ENCODE data around the gene G2E3. TPM values are rescaled to one million over a fixed set of nuclear protein-coding genes. Genes with fewer than 3 reads are reported as not detected.
A peak's percentile ranks its signal among the peaks of the same experiment; 100 is the strongest.
"Not testable (repeated sequence)": the region's sequence is repeated elsewhere in the genome, so short reads cannot be mapped to it uniquely, and the experiment has no call there.

G2E3 gene
- total RNA-seq, 1 donor: 11.9 TPM

DNA sequence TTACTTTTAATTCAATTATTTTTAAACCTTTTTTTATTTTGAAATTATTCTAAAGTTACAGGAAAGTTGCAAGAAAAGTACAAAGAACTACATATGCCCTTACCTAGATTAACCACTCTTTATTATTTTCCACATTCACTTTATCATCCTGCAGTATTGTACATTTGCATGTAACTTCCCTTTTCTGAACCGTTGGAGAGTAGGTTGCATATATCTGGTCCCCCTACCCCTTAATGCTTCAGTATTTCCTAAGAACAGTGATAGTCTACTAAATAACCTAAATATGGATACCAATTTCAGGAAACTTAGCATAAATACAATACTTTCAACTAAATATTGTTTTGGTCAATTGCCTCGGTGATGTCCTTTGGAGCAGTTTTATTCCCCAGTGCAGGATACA, 15.0 kb downstream of the G2E3 start:
- Histone ChIP-seq H4K20me1 (ENCODE audit: insufficient read depth, low read length) (peaks cover 4% of the 10 kb centered on the region), H3K36me3 (ENCODE audit: insufficient read depth, low read length) (no peaks in the 10 kb centered on the region)

DNA sequence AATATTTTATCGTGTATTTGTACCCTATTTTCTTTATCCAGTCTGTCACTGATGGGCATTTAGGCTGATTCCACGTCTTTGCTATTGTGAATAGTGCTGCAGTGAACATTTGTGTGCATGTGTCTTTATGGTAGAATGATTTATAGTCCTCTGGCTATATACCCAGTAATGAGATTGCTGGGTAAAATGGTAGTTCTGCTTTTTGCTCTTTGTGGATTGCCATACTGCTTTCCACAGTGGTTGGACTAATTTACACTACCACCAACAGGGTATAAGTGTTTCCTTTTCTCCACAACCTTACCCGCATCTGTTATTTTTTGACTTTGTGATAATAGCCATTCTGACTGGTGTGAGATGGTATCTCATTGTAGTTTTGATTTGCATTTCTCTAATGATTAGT, 15.8 kb downstream of the G2E3 start:
- H4K20me1 ChIP-seq (ENCODE audit: insufficient read depth, low read length); H3K4me3 ChIP-seq (ENCODE audit: insufficient read depth, low read length); H3K36me3 ChIP-seq (ENCODE audit: insufficient read depth, low read length); H3K4me2 ChIP-seq (ENCODE audit: insufficient read depth, low read length); H3K27me3 ChIP-seq (ENCODE audit: insufficient read depth, low read length); H2AFZ ChIP-seq (ENCODE audit: low read length); H3K27ac ChIP-seq (ENCODE audit: low read depth, low read length); H3K9me3 ChIP-seq (ENCODE audit: low read depth, low read length); DNase-seq (ENCODE audit: insufficient read length, low spot score, missing footprints): not testable (repeated sequence)
- peaks cover 100% of the 10 kb centered on the region for H3K79me2 ChIP-seq (ENCODE audit: insufficient read depth, low read length)
- peaks cover 11% of the 10 kb centered on the region for H3K4me1 ChIP-seq (ENCODE audit: insufficient read depth, low read length)

More for the DNA sequence above, 15.0 kb downstream of the G2E3 start:
- peaks cover 17% of the 10 kb centered on the region for H3K4me1 ChIP-seq (ENCODE audit: insufficient read depth, low read length)
- H3K27ac ChIP-seq (ENCODE audit: low read depth, low read length): no peak overlapping the region
- H2AFZ ChIP-seq (ENCODE audit: low read length): no peak overlapping the region
- no peak overlapping the region for H3K4me2 ChIP-seq (ENCODE audit: insufficient read depth, low read length)
- no peaks in the 10 kb centered on the region for H3K9me3 ChIP-seq (ENCODE audit: low read depth, low read length)
- no peak for TF ChIP-seq CTCF (IDR thresholded peaks at IDR 0.05; ENCODE audit: extremely low read depth, low read depth, low read length)
- H3K79me2 ChIP-seq (ENCODE audit: insufficient read depth, low read length): peaks cover 100% of the 10 kb centered on the region
- H3K4me3 ChIP-seq (ENCODE audit: insufficient read depth, low read length): no peak overlapping the region
- no peak for DNase-seq (ENCODE audit: insufficient read length, low spot score, missing footprints)
- no peaks in the 10 kb centered on the region for H3K27me3 ChIP-seq (ENCODE audit: insufficient read depth, low read length)

DNA sequence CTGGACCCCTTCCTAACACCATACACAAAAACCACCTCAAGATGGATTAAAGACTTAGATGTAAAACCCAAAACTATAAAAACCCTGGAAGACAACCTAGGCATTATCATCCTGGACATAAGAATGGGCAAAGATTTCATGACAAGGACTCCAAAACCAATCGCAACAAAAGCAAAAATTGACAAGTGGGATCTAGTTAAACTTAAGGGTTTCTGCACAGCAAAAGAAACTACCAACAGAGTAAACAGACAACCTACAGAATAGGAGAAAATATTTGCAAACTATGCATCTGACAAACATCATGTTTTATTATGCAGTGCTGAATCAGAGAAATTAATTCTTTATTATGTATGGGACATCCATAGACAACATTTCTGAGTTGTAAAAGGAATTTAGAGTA, 17.4 kb downstream of the G2E3 start:
- H3K79me2 ChIP-seq (ENCODE audit: insufficient read depth, low read length): peaks cover 100% of the 10 kb centered on the region
- not testable (repeated sequence) for H3K27me3 ChIP-seq (ENCODE audit: insufficient read depth, low read length); H4K20me1 ChIP-seq (ENCODE audit: insufficient read depth, low read length); H3K9me3 ChIP-seq (ENCODE audit: low read depth, low read length); H3K27ac ChIP-seq (ENCODE audit: low read depth, low read length); DNase-seq (ENCODE audit: insufficient read length, low spot score, missing footprints); H3K4me1 ChIP-seq (ENCODE audit: insufficient read depth, low read length); H3K4me2 ChIP-seq (ENCODE audit: insufficient read depth, low read length); H2AFZ ChIP-seq (ENCODE audit: low read length); H3K4me3 ChIP-seq (ENCODE audit: insufficient read depth, low read length); H3K36me3 ChIP-seq (ENCODE audit: insufficient read depth, low read length)

- peaks cover 99% of the 10 kb centered on the region for H3K79me2 ChIP-seq (ENCODE audit: insufficient read depth, low read length)
- DNase-seq (ENCODE audit: insufficient read length, low spot score, missing footprints): peak; percentile 18
- no peaks in the 10 kb centered on the region for H3K4me1 ChIP-seq (ENCODE audit: insufficient read depth, low read length)
- H3K27me3 ChIP-seq (ENCODE audit: insufficient read depth, low read length): no peaks in the 10 kb centered on the region
- no peak overlapping the region for H3K4me3 ChIP-seq (ENCODE audit: insufficient read depth, low read length)
- H3K9me3 ChIP-seq (ENCODE audit: low read depth, low read length): no peaks in the 10 kb centered on the region
- TF ChIP-seq CTCF (IDR thresholded peaks at IDR 0.05; ENCODE audit: extremely low read depth, low read depth, low read length): no peak
- H3K4me2 ChIP-seq (ENCODE audit: insufficient read depth, low read length): no peak overlapping the region
- no peak overlapping the region for H2AFZ ChIP-seq (ENCODE audit: low read length)
- peaks cover 4% of the 10 kb centered on the region for H4K20me1 ChIP-seq (ENCODE audit: insufficient read depth, low read length)
- no peak overlapping the region for H3K27ac ChIP-seq (ENCODE audit: low read depth, low read length)
- peaks cover 4% of the 10 kb centered on the region for H3K36me3 ChIP-seq (ENCODE audit: insufficient read depth, low read length)
Measured at GRCh38 chr14:30580616-30581282, 21.8 kb downstream of the G2E3 start.

DNA sequence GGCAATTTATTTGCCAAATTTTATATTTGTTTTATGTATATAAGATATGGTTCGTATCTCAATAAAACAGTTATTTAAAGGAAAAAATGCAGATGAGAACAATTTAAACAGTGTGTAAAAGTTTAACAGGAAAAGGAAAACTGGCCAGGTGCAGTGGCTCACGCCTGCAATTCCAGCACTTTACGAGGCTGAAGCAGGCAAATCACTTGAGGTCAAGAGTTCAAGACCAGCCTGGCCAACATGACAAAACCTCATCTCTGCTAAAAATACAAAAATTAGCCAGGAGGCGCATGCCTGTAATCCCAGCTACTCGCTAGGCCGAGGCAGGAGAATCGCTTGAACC, 22.3 kb downstream of the G2E3 start:
- no peak overlapping the region for H3K4me3 ChIP-seq (ENCODE audit: insufficient read depth, low read length)
- H4K20me1 ChIP-seq (ENCODE audit: insufficient read depth, low read length): peaks cover 4% of the 10 kb centered on the region
- H3K27ac ChIP-seq (ENCODE audit: low read depth, low read length): no peak overlapping the region
- peaks cover 99% of the 10 kb centered on the region for H3K79me2 ChIP-seq (ENCODE audit: insufficient read depth, low read length)
- no peaks in the 10 kb centered on the region for H3K4me1 ChIP-seq (ENCODE audit: insufficient read depth, low read length)
- no peak overlapping the region for H3K4me2 ChIP-seq (ENCODE audit: insufficient read depth, low read length)
- TF ChIP-seq CTCF (IDR thresholded peaks at IDR 0.05; ENCODE audit: extremely low read depth, low read depth, low read length): no peak
- no peaks in the 10 kb centered on the region for H3K27me3 ChIP-seq (ENCODE audit: insufficient read depth, low read length)
- DNase-seq (ENCODE audit: insufficient read length, low spot score, missing footprints): no peak
- no peak overlapping the region for H2AFZ ChIP-seq (ENCODE audit: low read length)
- peaks cover 8% of the 10 kb centered on the region for H3K36me3 ChIP-seq (ENCODE audit: insufficient read depth, low read length)
- no peaks in the 10 kb centered on the region for H3K9me3 ChIP-seq (ENCODE audit: low read depth, low read length)

Data from osteoblast (primary cell).